Ishikawa (cell line): Measurements from ENCODE around the gene RBM15.

Experiments used
- CEBPB ChIP-seq: IDR thresholded peaks from 2 replicates; pipeline ENCODE4 v1.6.1; 2012
- FOXM1 ChIP-seq: IDR thresholded peaks from 2 replicates; pipeline ENCODE4 v1.6.1; 2012; ENCODE audit warnings: low read depth, borderline replicate concordance
- TAF1 ChIP-seq: IDR thresholded peaks from 2 replicates; pipeline ENCODE4 v1.6.1; 2012; ENCODE audit warnings: low read depth, mild to moderate bottlenecking
- TCF12 ChIP-seq: IDR thresholded peaks from 2 replicates; pipeline ENCODE4 v1.6.1; 2012; ENCODE audit warnings: low read depth
- USF1 ChIP-seq: IDR thresholded peaks from 2 replicates; pipeline ENCODE4 v1.6.1; 2012

GRCh38 chr1:110309139-110309538, 30.0 kb upstream of the RBM15 start:
- TF ChIP-seq TAF1 = no peak
- TF ChIP-seq CEBPB = no peak
- no peak for TF ChIP-seq USF1
- TF ChIP-seq TCF12 = no peak
- TF ChIP-seq FOXM1 = no peak
